ENCODE results near the gene TNFRSF18. TPM values are rescaled to one million over a fixed set of nuclear protein-coding genes. Genes with fewer than 3 reads are reported as not detected.

TNFRSF18 gene
- total and polyA plus RNA-seq, 2 experiments from 2014 or later, result 1.3 TPM; not detected in 1

DNA sequence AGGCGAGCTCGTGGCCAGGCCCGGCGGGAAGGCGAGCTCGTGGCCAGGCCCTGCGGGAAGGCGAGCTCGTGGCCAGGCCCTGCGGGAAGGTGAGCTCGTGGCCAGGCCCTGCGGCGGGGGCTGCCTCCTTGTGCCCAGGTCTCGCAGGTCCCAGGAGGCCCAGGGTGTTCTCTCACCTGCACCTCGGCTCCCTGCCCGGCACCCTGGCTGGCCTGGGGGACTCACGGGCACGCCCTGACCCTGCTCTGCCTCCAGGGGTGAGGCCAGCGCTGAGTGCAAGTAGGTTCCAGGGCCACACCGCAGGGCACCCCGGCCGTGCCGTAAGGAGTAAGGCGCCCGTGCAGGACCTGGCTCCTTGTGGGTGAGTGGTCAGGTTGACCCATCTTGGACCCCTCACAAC is 21.0 kb upstream of the TNFRSF18 start:
- Histone ChIP-seq H3K4me1 (ENCODE audit: insufficient read depth) (peaks cover 12% of the 10 kb centered on the region), H3K9me2 (replicated peaks; ENCODE audit: insufficient read depth) (no peaks in the 10 kb centered on the region), H3K9me3 (ENCODE audit: low read depth) (no peaks in the 10 kb centered on the region), H2AFZ (no peak overlapping the region), H3K36me3 (replicated peaks; ENCODE audit: insufficient read depth, low read depth) (no peaks in the 10 kb centered on the region), H3K4me3 (no peak overlapping the region), H3K4me2 (no peak overlapping the region), H3K79me2 (peaks cover 64% of the 10 kb centered on the region), H3K27me3 (no peaks in the 10 kb centered on the region), H3K27ac (no peak overlapping the region), H4K20me1 (ENCODE audit: insufficient read depth, poor library complexity, severe bottlenecking) (peaks cover 44% of the 10 kb centered on the region)
- no peak for DNase-seq (ENCODE audit: low spot score)
- 97% methylated on average over 25 of the region's 25 CpGs for WGBS (ENCODE audit: low lambda C conversion rate, missing lambda C conversion rate)
- TF ChIP-seq EZH2 (IDR thresholded peaks at IDR 0.05; ENCODE audit: borderline replicate concordance), result no peak
- TF ChIP-seq EZH2phosphoT487 (IDR thresholded peaks at IDR 0.05; ENCODE audit: low read depth, severe bottlenecking, unreplicated experiment), result no peak
- TF ChIP-seq CTCF (IDR thresholded peaks at IDR 0.05; ENCODE audit: poor library complexity), result no peak

DNA sequence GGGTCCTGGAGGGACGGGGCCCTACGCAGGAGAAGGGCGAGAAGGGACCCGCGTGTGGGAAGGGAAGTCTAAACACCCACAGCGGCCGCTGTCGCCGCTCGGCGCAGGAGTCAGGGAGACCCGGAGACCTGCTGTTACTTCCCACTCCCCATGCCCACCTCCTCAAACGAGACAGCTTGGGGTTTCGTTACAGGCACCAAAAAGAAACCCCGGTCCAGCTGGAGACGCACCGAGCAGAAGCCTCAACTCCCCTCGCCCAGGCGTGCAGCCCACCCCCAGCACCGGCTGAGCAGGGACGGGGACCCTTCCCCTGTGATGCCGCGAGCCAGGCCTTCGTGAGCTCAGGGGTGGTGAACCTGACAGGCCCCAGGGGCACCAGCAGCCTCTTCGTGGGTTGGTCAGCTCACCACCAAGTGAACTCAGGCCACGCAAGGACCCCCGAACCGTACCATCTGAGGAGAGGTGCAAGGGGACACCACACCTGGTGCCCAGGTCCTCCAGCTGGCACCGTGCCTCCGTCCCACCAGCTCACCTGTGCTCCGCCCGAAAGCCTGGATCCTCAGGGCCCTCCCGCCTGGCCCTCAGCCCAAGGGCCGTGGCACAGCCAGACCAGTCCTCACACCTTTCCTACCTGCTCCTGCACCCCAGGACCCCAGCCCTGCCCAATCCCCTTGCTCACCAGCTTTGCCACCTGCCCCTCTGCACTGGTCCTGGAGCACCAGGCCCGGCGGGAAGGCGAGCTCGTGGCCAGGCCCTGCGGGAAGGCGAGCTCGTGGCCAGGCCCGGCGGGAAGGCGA is 20.4 kb upstream of the TNFRSF18 start:
- Histone ChIP-seq H3K27me3 (no peaks in the 10 kb centered on the region), H3K9me2 (replicated peaks; ENCODE audit: insufficient read depth) (no peaks in the 10 kb centered on the region), H3K79me2 (peaks cover 64% of the 10 kb centered on the region), H2AFZ (no peak overlapping the region), H3K4me3 (no peak overlapping the region), H3K27ac (no peak overlapping the region), H3K4me2 (no peak overlapping the region), H3K4me1 (ENCODE audit: insufficient read depth) (peaks cover 12% of the 10 kb centered on the region), H3K9me3 (ENCODE audit: low read depth) (no peaks in the 10 kb centered on the region), H4K20me1 (ENCODE audit: insufficient read depth, poor library complexity, severe bottlenecking) (peaks cover 44% of the 10 kb centered on the region), H3K36me3 (replicated peaks; ENCODE audit: insufficient read depth, low read depth) (no peaks in the 10 kb centered on the region)
- 98% methylated on average over 39 of the region's 44 CpGs for WGBS (ENCODE audit: low lambda C conversion rate, missing lambda C conversion rate)
- TF ChIP-seq EZH2phosphoT487 (IDR thresholded peaks at IDR 0.05; ENCODE audit: low read depth, severe bottlenecking, unreplicated experiment) (no peak), CTCF (IDR thresholded peaks at IDR 0.05; ENCODE audit: poor library complexity) (no peak)
- DNase-seq (ENCODE audit: low spot score), result no peak

- Histone ChIP-seq H3K36me3 (replicated peaks; ENCODE audit: insufficient read depth, low read depth) (no peaks in the 10 kb centered on the region), H3K9me3 (ENCODE audit: low read depth) (no peaks in the 10 kb centered on the region), H3K4me1 (ENCODE audit: insufficient read depth) (peaks cover 12% of the 10 kb centered on the region), H3K27ac (no peak overlapping the region), H3K4me2 (no peak overlapping the region), H3K9me2 (replicated peaks; ENCODE audit: insufficient read depth) (no peaks in the 10 kb centered on the region), H2AFZ (no peak overlapping the region), H3K79me2 (peaks cover 58% of the 10 kb centered on the region), H3K27me3 (no peaks in the 10 kb centered on the region), H3K4me3 (no peak overlapping the region), H4K20me1 (ENCODE audit: insufficient read depth, poor library complexity, severe bottlenecking) (peaks cover 44% of the 10 kb centered on the region)
- TF ChIP-seq EZH2phosphoT487 (IDR thresholded peaks at IDR 0.05; ENCODE audit: low read depth, severe bottlenecking, unreplicated experiment), result no peak
- no peak for TF ChIP-seq CTCF (IDR thresholded peaks at IDR 0.05; ENCODE audit: poor library complexity)
- TF ChIP-seq EZH2 (IDR thresholded peaks at IDR 0.05; ENCODE audit: borderline replicate concordance), result no peak
- WGBS (ENCODE audit: low lambda C conversion rate, missing lambda C conversion rate), result 98% methylated on average over 17 of the region's 18 CpGs
- DNase-seq (ENCODE audit: low spot score), result no peak
Measured at GRCh38 chr1:1225913-1226312, 19.5 kb upstream of the TNFRSF18 start.

All from hepatocyte (in vitro differentiated cells).